Raji (cell line): Measurements from ENCODE around the gene METTL22.

Source experiments
- POLR2A ChIP-seq: IDR thresholded peaks from 2 replicates; pipeline ENCODE4 v1.6.1; 2011; ENCODE audit warnings: low read depth, low read length, control low read depth; ENCODE audit not compliant: insufficient read depth

METTL22 gene

GRCh38 chr16:8621572-8622314 is at the start of gene METTL22:
Gene METTL22, plus strand, starts transcription at chr16:8621698. Its CDS starts 3,968 bp downstream, at chr16:8625666.
- peak; percentile 79 for TF ChIP-seq POLR2A

GRCh38 chr16:8572063-8572918 is 49.2 kb upstream of the METTL22 start:
- no peak for TF ChIP-seq POLR2A

- no peak for TF ChIP-seq POLR2A
These were observed 48.4 kb upstream of the METTL22 start for GRCh38 chr16:8572919-8573724.

GRCh38 chr16:8575399-8575798 is 46.1 kb upstream of the METTL22 start:
- no peak for TF ChIP-seq POLR2A

GRCh38 chr16:8576141-8577004 is 45.1 kb upstream of the METTL22 start:
- TF ChIP-seq POLR2A = no peak

- no peak for TF ChIP-seq POLR2A
These were observed 43.7 kb upstream of the METTL22 start for GRCh38 chr16:8577678-8578304.

- TF ChIP-seq POLR2A = no peak
These were observed 41.9 kb upstream of the METTL22 start for GRCh38 chr16:8579559-8579958.

- TF ChIP-seq POLR2A = no peak
These were observed 39.5 kb upstream of the METTL22 start for GRCh38 chr16:8581831-8582580.

- no peak for TF ChIP-seq POLR2A
These were observed 38.3 kb upstream of the METTL22 start for GRCh38 chr16:8583199-8583598.

GRCh38 chr16:8583732-8584131 is 37.8 kb upstream of the METTL22 start:
- TF ChIP-seq POLR2A = no peak

- no peak for TF ChIP-seq POLR2A
These were observed 36.5 kb upstream of the METTL22 start for GRCh38 chr16:8585041-8585440.

GRCh38 chr16:8585857-8586256 is 35.6 kb upstream of the METTL22 start:
- no peak for TF ChIP-seq POLR2A

GRCh38 chr16:8587065-8587464 is 34.4 kb upstream of the METTL22 start:
- no peak for TF ChIP-seq POLR2A
